ENCODE results near the gene FASTKD3.

The FASTKD3 gene

DNA sequence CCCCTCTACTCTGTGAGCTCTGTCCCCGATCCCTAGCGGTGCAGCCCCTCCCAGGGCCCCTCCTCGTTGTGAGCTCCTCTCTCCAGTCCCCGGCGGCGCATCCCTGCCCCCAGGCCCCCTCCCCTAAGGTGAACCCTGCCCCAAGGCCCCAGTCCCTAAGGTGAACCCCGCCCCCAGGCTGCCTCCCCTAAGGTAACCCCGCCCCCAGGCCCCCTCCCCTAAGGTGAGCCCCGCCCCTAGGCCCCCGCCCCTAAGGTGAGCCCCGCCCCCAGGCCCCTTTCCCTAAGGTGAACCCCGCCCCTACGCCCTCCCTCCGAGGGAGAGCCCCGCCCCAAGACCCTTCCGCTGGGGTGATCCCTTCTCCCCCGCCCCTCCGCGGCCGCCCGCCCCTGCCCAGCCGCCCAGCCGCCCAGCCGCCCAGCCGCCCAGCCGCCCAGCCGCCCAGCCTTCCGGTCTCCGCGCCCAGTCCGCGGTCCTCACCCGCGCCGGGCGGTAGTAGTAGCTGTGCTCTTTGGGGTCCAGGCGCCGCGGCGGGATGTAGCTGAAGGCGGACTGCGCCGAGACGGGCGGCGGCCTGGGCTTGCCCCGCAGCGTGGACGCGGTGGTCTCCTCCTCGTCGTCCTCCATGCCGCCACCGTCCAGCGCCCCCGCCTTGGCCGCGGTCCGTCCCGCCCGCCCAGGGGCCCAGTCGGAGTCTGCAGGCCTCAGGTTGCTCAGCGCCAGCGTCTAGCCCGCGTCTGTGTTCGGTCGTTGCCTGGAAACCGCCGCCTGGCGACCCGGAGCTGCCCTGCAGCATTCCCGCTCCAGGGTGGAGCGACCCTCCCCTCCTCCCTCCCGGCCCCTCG lies 18.2 kb downstream of the FASTKD3 start, which contains the start of gene CFAP90:
Gene CFAP90 (minus strand): TSS at position 739 of the 845 bp plus-strand sequence. CDS start 112 bp downstream, at position 627.
- no peak for FAIRE-seq
- DNase-seq (ENCODE audit: low spot score), result no peak

GRCh38 chr5:7849681-7850394 lies 19.0 kb downstream of the FASTKD3 start:
- DNase-seq (ENCODE audit: low spot score) (no peak), FAIRE-seq (no peak)

GRCh38 chr5:7848296-7848695 lies 20.5 kb downstream of the FASTKD3 start:
- FAIRE-seq (no peak), DNase-seq (ENCODE audit: low spot score) (no peak)

DNA sequence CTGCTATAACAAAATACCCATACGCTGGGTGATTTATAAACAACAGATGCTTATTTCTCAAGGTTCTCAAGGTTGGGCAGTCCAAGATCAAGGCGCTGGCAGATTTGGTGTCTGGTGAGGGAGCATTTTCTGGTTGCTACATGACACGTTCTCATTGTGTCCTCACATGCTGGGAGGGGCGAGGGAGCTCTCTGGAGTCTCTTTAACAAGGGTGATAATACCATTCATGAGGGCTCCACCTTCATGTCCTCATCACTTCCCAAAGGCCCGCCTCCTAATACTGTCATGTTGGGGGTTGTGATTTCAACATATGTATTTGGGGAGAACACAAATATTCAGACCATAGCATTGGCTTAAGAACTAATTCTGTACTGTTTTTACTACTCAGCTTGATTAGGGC lies 22.5 kb downstream of the FASTKD3 start:
- DNase-seq (ENCODE audit: low spot score), result no peak
- FAIRE-seq, result no peak

GRCh38 chr5:7845557-7845956 lies 23.3 kb downstream of the FASTKD3 start:
- FAIRE-seq, result no peak
- DNase-seq (ENCODE audit: low spot score), result no peak

- DNase-seq (ENCODE audit: low spot score) (no peak), FAIRE-seq (no peak)
Measured at GRCh38 chr5:7844901-7845300, 23.9 kb downstream of the FASTKD3 start.

DNA sequence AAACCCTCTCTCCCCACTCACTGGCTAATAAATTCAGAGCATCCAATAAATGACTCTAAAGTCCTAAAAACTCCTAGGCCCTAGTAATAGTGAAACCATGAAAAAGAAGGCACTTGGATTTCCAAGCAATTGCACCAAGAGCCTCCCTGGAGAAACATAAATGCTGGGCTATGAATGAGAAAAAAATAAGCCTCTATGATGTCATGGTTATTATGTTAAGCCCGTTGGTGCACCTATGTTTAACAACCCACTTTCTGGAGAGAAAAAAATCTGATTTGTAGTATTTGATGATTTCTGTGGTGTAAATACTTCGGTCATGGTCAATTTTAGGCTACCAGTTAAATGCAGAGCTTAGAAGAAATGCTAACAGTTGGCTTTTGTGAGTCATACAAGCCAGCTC lies 26.3 kb downstream of the FASTKD3 start:
- no peak for DNase-seq (ENCODE audit: low spot score)
- no peak for FAIRE-seq

GRCh38 chr5:7837403-7837802 lies 31.4 kb downstream of the FASTKD3 start:
- DNase-seq (ENCODE audit: low spot score) (no peak), FAIRE-seq (no peak)

- no peak for FAIRE-seq
- no peak for DNase-seq (ENCODE audit: low spot score)
Measured at GRCh38 chr5:7834982-7835381, 33.8 kb downstream of the FASTKD3 start.

DNA sequence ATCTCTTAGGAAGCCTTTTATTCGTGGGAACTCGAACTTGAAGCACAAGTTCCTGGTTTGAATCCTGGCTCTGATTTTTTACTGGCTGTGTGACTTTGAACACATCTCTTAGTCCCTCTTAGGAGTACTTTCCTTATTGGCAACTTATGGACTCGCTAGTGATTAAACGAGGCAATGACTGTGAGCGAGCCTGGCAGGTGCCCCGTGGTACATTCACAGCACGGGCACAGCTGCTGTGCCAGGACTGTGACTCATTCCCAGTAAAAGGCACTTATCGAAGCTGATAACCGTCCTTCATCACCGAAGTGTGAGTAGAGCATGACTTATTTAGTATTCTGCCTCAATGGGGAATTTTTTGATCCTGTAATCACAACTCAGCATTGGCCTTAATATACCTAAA lies 40.6 kb downstream of the FASTKD3 start:
- no peak for FAIRE-seq
- no peak for DNase-seq (ENCODE audit: low spot score)

DNA sequence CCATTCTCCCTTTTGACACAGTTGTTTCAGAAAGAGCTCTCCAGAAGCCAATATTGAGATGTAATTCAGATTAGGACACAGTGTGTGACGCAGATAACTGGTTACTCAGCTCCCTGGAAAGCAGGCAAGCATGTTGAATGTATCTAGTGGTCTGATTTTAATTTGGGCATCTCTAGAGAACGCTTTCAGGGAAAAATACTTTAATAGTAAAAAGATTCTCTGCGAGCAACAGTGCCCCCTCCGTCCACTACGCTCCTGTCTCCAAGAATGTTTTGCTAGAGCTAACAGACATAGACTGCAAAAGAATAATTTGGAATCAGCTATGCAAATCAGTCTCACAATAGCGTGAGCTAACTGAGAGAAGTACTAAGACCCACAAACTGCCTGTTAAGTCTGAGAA lies 41.2 kb downstream of the FASTKD3 start:
- DNase-seq (ENCODE audit: low spot score) (no peak), FAIRE-seq (no peak)

GRCh38 chr5:7825630-7826029 lies 43.2 kb downstream of the FASTKD3 start:
- FAIRE-seq, result no peak
- DNase-seq (ENCODE audit: low spot score), result no peak

DNA sequence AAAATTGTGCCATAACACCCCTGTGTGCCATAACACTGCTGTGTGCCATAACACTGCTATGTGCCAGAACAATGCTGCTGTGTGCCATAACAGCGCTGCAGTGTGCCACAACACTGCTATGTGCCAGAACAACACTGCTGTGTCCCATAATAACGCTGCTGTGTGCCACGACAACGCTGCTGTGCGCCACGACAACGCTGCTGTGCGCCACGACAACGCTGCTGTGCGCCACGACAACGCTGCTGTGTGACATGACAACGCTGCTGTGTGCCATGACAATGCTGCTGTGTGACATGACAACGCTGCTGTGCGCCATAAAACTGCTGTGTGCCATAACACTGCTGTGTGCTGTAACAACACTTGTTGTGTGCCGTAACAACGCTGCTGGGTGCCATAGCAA lies 43.8 kb downstream of the FASTKD3 start:
- DNase-seq (ENCODE audit: low spot score) (no peak), FAIRE-seq (peak; percentile 94)

DNA sequence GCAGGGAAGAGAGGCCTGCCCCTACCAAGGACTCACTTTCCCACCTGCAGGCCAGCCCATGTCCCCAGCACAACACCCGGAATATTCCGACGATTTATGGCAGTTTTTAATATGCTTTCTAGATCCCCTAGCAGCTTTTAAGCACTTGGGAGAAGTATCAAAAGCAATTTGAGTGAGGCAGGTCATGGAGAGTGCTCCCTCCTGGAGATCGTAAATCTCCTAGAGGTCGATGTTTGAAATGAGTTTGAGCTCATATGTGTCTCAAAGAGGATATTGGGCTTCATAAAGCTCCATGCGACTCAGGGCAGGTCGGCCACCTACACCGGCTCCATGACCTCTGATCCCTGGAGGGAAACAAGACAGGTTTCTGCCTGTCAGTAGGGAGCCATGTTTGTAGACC lies 45.2 kb downstream of the FASTKD3 start:
- FAIRE-seq, result no peak
- no peak for DNase-seq (ENCODE audit: low spot score)

GRCh38 chr5:7822449-7822848 lies 46.4 kb downstream of the FASTKD3 start:
- FAIRE-seq (no peak), DNase-seq (ENCODE audit: low spot score) (no peak)

GRCh38 chr5:7816535-7816901 lies 52.3 kb downstream of the FASTKD3 start:
- DNase-seq (ENCODE audit: low spot score) (no peak), FAIRE-seq (no peak)

- FAIRE-seq (peak; percentile 81), DNase-seq (ENCODE audit: low spot score) (peak; percentile 92)
Measured at GRCh38 chr5:7815892-7816534, 52.8 kb downstream of the FASTKD3 start.

DNA sequence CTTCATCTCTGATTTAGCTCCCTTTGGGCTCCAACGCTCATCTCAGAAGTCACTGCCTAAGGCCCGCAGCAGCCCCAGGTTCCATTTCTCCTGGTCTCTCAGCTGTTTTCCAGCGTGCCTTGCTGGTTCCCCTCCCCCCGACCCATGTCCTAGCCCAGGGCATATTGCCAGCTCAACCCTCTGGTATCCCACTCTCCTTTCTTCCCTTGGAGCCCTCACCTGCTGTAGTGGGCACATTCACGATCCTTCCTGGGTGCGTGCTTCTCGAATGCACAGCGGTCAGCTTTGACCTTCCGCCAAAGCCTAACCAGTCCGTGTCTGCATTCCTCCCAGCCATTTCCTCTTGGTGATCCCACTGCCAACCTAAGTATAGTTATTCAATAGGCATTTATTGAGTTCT lies 54.0 kb downstream of the FASTKD3 start:
- DNase-seq (ENCODE audit: low spot score) (no peak), FAIRE-seq (no peak)

GRCh38 chr5:7813576-7813975 lies 55.3 kb downstream of the FASTKD3 start:
- no peak for FAIRE-seq

GRCh38 chr5:7813007-7813406 lies 55.8 kb downstream of the FASTKD3 start:
- FAIRE-seq, result no peak

More at GRCh38 chr5:7813576-7813975, 55.3 kb downstream of the FASTKD3 start:
- DNase-seq (ENCODE audit: low spot score), result no peak

DNA sequence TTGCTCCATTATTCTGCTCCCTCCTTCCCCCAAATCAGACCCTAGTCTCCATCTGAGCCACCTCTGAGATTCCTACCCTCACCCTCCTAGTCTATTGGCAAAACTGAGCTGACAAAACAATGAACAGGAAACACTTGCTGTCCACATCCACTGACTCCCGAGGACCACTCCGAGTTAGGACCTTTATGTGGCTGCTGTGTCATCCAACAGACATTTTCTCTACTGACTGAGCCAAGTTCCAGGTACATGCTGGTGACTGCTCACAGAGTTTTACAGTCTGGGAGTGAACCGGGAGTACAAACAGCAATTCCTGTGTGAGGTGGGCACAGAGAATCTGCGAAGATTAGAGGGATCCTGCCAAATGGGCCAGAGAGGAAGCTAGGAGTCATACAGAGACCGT lies 57.1 kb downstream of the FASTKD3 start:
- no peak for DNase-seq (ENCODE audit: low spot score)
- no peak for FAIRE-seq

More at GRCh38 chr5:7813007-7813406, 55.8 kb downstream of the FASTKD3 start:
- no peak for DNase-seq (ENCODE audit: low spot score)

Measured in urothelium cell line (cell line).